GM12878 (cell line): Measurements from ENCODE around the gene APOM. TPM values are rescaled to one million over a fixed set of nuclear protein-coding genes. Genes with fewer than 3 reads are reported as not detected.

Experiments used
- BACH1 ChIP-seq: fragments of 450-650 bp; IDR thresholded peaks from 2 replicates; pipeline ENCODE4 v1.6.1; 2017; ENCODE audit warnings: mild to moderate bottlenecking, borderline replicate concordance
- BHLHE40 ChIP-seq, 2 experiments: fragments of 450-650 bp in 1 of 2; IDR thresholded peaks; 2 replicates each; pipeline ENCODE4 v1.6.1; 2011 to 2017; ENCODE audit warnings: low read depth in 2 of 2, borderline replicate concordance in 1 of 2, improper control_type of control experiment in 1 of 2, low read length in 1 of 2, mild to moderate bottlenecking in 1 of 2
- CBFB ChIP-seq: IDR thresholded peaks from 2 replicates; pipeline ENCODE4 v1.6.1; 2016; ENCODE audit warnings: antibody characterized with exemption, low read depth
- CEBPB ChIP-seq, 2 experiments: fragments of 150-350 bp in 1 of 2; IDR thresholded peaks; 2 replicates each; pipeline ENCODE4 v1.6.1; 2012 to 2014; ENCODE audit warnings: low read depth in 2 of 2, low read length in 2 of 2, borderline replicate concordance in 1 of 2, inconsistent platforms in 1 of 2
- CREB1 ChIP-seq: IDR thresholded peaks from 2 replicates; pipeline ENCODE4 v1.6.1; 2012; ENCODE audit warnings: low read depth, mild to moderate bottlenecking, inconsistent platforms
- EP300 ChIP-seq, 2 experiments: fragments of 150-350 bp in 1 of 2; IDR thresholded peaks; 2 replicates each; pipeline ENCODE4 v1.6.1; 2011 to 2012; ENCODE audit warnings: low read depth in 2 of 2, low read length in 2 of 2, borderline replicate concordance in 1 of 2, improper control_type of control experiment in 1 of 2, inconsistent platforms in 1 of 2; ENCODE audit not compliant: control insufficient read depth in 1 of 2
- ETV6 ChIP-seq, 2 experiments: fragments of 450-650 bp in 1 of 2; IDR thresholded peaks in 1 of 2; conservative IDR thresholded peaks in 1 of 2; 2 replicates each; pipeline ENCODE4 v1.6.1; 2014; ENCODE audit warnings: antibody characterized with exemption in 1 of 2, borderline replicate concordance in 1 of 2, low read depth in 1 of 2, mild to moderate bottlenecking in 1 of 2, moderate library complexity in 1 of 2
- EZH2 ChIP-seq: IDR thresholded peaks from 2 replicates; pipeline ENCODE4 v1.6.1; 2012; ENCODE audit warnings: low read depth, mild to moderate bottlenecking, control low read depth, inconsistent platforms, low read length, borderline replicate concordance; ENCODE audit not compliant: control insufficient read depth
- GATAD2B ChIP-seq: fragments of 450-650 bp; conservative IDR thresholded peaks from 2 replicates; pipeline ENCODE4 v1.6.1; 2017; ENCODE audit warnings: low read depth, mild to moderate bottlenecking, moderate library complexity
- HCFC1 ChIP-seq: fragments of 150-350 bp; IDR thresholded peaks from 2 replicates; pipeline ENCODE4 v1.6.1; 2014; ENCODE audit warnings: low read length
- KLF5 ChIP-seq: fragments of 450-650 bp; IDR thresholded peaks from 2 replicates; pipeline ENCODE4 v1.6.1; 2014; ENCODE audit warnings: mild to moderate bottlenecking; ENCODE audit not compliant: partially characterized antibody
- MYC ChIP-seq: IDR thresholded peaks from 2 replicates; pipeline ENCODE4 v1.6.1; 2011; ENCODE audit warnings: mild to moderate bottlenecking, low read length, moderate library complexity, inconsistent platforms; ENCODE audit not compliant: insufficient read depth, insufficient replicate concordance, insufficient read length, severe bottlenecking
- POU2F2 ChIP-seq: IDR thresholded peaks from 3 replicates; pipeline ENCODE4 v1.6.1; 2011; ENCODE audit warnings: low read depth, mild to moderate bottlenecking, low read length, borderline replicate concordance
- RCOR1 ChIP-seq: conservative IDR thresholded peaks from 2 replicates; pipeline ENCODE4 v1.6.1; 2012; ENCODE audit warnings: low read depth, low read length, improper control_type of control experiment
- SIN3A ChIP-seq: IDR thresholded peaks from 2 replicates; pipeline ENCODE4 v1.6.1; 2012; ENCODE audit warnings: low read depth, low read length, improper control_type of control experiment
- SUPT20H ChIP-seq: IDR thresholded peaks from 2 replicates; pipeline ENCODE4 v1.6.1; 2011; ENCODE audit warnings: low read depth, mild to moderate bottlenecking, low read length, moderate library complexity, borderline replicate concordance; ENCODE audit not compliant: control insufficient read depth
- TARDBP ChIP-seq: IDR thresholded peaks from 2 replicates; pipeline ENCODE4 v1.6.1; 2016; ENCODE audit warnings: borderline replicate concordance
- polyA plus RNA-seq, 11 experiments: library from polyadenylated mRNA; depleted of rRNA in 4 of 11; unstranded in 6 of 11; stranded (reverse) in 5 of 11; fragments of >200 nt; fragmentation: Nextera tagmentation in 4 of 11; fragmentation: Illumina TruSeq in 1 of 11; extraction: Ambion mirVana in 4 of 11; extraction: Trizol in 1 of 11; gene quantifications; 1 replicate in 1 of 11; 2 replicates in 10 of 11; pipeline versions ENCODE4 v1.2.1 to v1.2.3, GENCODE V29; 2011 to 2016; ENCODE audit warnings: inconsistent platforms in 2 of 11, missing spikeins in 2 of 11, low read depth in 1 of 11
- total RNA-seq, 4 experiments: library from RNA; depleted of rRNA in 3 of 4; stranded (reverse); fragments of >200 nt in 3 of 4; fragmentation: Illumina TruSeq in 1 of 4; extraction: Trizol in 1 of 4; gene quantifications; 2 replicates each; pipeline versions ENCODE4 v1.2.1 to v1.2.3, GENCODE V29; 2013 to 2021
- TF ChIP-seq, protein P1 (sequence below): fragments of 450-650 bp; IDR thresholded peaks from 2 replicates; pipeline ENCODE4 v1.6.1; 2018; ENCODE audit warnings: borderline replicate concordance, mild to moderate bottlenecking; ENCODE audit not compliant: partially characterized antibody
- TF ChIP-seq, protein P2 (sequence below): fragments of 450-650 bp; IDR thresholded peaks from 2 replicates; pipeline ENCODE4 v1.6.1; 2017; ENCODE audit warnings: borderline replicate concordance
- TF ChIP-seq, protein P3 (sequence below): fragments of 450-650 bp; IDR thresholded peaks from 2 replicates; pipeline ENCODE4 v1.6.1; 2017; ENCODE audit warnings: mild to moderate bottlenecking, moderate library complexity

The APOM gene
- total and polyA plus RNA-seq, 10 of the 15 experiments (the other 5 are each of a cell fraction or from before 2014, with no cell fraction given): 4.0 to 14.1 (median 7.1) TPM

- TF ChIP-seq SIN3A (peak; percentile 61; the same call in 1 of the 2 replicates), KLF5 (peak; percentile 19), ETV6 (conservative IDR thresholded peaks at IDR 0.05 in 1 of 2, IDR thresholded peaks at IDR 0.05 in 1 of 2; ENCODE audit: borderline replicate concordance in 1 of 2, low read depth in 1 of 2) (no peak), EZH2 (no peak), CEBPB (IDR thresholded peaks at IDR 0.05; ENCODE audit: borderline replicate concordance in 1 of 2, low read depth in 2 of 2, low read length in 2 of 2) (no peak), BACH1 (no peak; the same call in 1 of the 2 replicates), MYC (no peak), POU2F2 (peak; percentile 60; the same call in 2 of the 3 replicates), BHLHE40 (IDR thresholded peaks at IDR 0.05; ENCODE audit: borderline replicate concordance in 1 of 2, low read depth in 2 of 2, low read length in 1 of 2) (peak; percentile 59 to 67), HCFC1 (peak; percentile 97), CREB1 (peak; percentile 91), GATAD2B (peak; percentile 27; the same call in 1 of the 2 replicates), CBFB (0 out of 2 replicates have a peak, but pooled peaks have one; percentile 8), SUPT20H (no peak), EP300 (IDR thresholded peaks at IDR 0.05; ENCODE audit: borderline replicate concordance in 1 of 2, control insufficient read depth in 1 of 2, low read depth in 2 of 2, low read length in 2 of 2) (no peak), RCOR1 (no peak), TARDBP (peak; percentile 17; the same call in 1 of the 2 replicates)
- TF ChIP-seq, protein P1, sequence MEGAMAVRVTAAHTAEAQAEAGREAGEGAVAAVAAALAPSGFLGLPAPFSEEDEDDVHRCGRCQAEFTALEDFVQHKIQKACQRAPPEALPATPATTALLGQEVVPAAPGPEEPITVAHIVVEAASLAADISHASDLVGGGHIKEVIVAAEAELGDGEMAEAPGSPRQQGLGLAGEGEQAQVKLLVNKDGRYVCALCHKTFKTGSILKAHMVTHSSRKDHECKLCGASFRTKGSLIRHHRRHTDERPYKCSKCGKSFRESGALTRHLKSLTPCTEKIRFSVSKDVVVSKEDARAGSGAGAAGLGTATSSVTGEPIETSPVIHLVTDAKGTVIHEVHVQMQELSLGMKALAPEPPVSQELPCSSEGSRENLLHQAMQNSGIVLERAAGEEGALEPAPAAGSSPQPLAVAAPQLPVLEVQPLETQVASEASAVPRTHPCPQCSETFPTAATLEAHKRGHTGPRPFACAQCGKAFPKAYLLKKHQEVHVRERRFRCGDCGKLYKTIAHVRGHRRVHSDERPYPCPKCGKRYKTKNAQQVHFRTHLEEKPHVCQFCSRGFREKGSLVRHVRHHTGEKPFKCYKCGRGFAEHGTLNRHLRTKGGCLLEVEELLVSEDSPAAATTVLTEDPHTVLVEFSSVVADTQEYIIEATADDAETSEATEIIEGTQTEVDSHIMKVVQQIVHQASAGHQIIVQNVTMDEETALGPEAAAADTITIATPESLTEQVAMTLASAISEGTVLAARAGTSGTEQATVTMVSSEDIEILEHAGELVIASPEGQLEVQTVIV: peak; percentile 38
- TF ChIP-seq, protein P2, sequence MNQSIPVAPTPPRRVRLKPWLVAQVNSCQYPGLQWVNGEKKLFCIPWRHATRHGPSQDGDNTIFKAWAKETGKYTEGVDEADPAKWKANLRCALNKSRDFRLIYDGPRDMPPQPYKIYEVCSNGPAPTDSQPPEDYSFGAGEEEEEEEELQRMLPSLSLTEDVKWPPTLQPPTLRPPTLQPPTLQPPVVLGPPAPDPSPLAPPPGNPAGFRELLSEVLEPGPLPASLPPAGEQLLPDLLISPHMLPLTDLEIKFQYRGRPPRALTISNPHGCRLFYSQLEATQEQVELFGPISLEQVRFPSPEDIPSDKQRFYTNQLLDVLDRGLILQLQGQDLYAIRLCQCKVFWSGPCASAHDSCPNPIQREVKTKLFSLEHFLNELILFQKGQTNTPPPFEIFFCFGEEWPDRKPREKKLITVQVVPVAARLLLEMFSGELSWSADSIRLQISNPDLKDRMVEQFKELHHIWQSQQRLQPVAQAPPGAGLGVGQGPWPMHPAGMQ: no peak
- TF ChIP-seq, protein P3, sequence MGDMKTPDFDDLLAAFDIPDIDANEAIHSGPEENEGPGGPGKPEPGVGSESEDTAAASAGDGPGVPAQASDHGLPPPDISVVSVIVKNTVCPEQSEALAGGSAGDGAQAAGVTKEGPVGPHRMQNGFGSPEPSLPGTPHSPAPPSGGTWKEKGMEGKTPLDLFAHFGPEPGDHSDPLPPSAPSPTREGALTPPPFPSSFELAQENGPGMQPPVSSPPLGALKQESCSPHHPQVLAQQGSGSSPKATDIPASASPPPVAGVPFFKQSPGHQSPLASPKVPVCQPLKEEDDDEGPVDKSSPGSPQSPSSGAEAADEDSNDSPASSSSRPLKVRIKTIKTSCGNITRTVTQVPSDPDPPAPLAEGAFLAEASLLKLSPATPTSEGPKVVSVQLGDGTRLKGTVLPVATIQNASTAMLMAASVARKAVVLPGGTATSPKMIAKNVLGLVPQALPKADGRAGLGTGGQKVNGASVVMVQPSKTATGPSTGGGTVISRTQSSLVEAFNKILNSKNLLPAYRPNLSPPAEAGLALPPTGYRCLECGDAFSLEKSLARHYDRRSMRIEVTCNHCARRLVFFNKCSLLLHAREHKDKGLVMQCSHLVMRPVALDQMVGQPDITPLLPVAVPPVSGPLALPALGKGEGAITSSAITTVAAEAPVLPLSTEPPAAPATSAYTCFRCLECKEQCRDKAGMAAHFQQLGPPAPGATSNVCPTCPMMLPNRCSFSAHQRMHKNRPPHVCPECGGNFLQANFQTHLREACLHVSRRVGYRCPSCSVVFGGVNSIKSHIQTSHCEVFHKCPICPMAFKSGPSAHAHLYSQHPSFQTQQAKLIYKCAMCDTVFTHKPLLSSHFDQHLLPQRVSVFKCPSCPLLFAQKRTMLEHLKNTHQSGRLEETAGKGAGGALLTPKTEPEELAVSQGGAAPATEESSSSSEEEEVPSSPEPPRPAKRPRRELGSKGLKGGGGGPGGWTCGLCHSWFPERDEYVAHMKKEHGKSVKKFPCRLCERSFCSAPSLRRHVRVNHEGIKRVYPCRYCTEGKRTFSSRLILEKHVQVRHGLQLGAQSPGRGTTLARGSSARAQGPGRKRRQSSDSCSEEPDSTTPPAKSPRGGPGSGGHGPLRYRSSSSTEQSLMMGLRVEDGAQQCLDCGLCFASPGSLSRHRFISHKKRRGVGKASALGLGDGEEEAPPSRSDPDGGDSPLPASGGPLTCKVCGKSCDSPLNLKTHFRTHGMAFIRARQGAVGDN: no peak; the same call in 1 of the 2 replicates
Observed at GRCh38 chr6:31665501-31666336, 10.0 kb downstream of the APOM start, which contains the start of gene CSNK2B (continued).
